ENCODE data around the gene TCP11L2.

TCP11L2 gene

GRCh38 chr12:106302401-106303201 lies at the start of gene TCP11L2:
TCP11L2 (plus strand) TSS chr12:106302733; CDS start chr12:106311076, 8,343 bp downstream.
- Histone ChIP-seq H3K27ac (ENCODE audit: low read length) (peak within 1 kb of the TSS; percentile 86), H3K9me3 (replicated peaks; ENCODE audit: insufficient read depth, low read length) (no peaks in the 10 kb centered on the region), H3F3A (ENCODE audit: insufficient read depth, low read length) (peaks cover 4% of the 10 kb centered on the region; the same call in 1 of the 2 replicates), H3K9me2 (replicated peaks; ENCODE audit: insufficient read depth, low read length) (no peaks in the 10 kb centered on the region), H3K36me3 (replicated peaks; ENCODE audit: insufficient read depth, low read length) (no peaks in the 10 kb centered on the region), H3K27me3 (replicated peaks; ENCODE audit: insufficient read depth, low read length) (no peaks in the 10 kb centered on the region), H3K4me2 (ENCODE audit: low read depth, low read length) (peak within 1 kb of the TSS; percentile 98), H3K4me1 (ENCODE audit: low read length) (peaks cover 11% of the 10 kb centered on the region), H2AFZ (ENCODE audit: low read length) (peak within 1 kb of the TSS; percentile 97), H3K79me2 (ENCODE audit: low read length) (no peaks in the 10 kb centered on the region; the same call in 1 of the 2 replicates), H3K4me3 (ENCODE audit: low read length) (peak within 1 kb of the TSS; percentile 98), H3K9ac (ENCODE audit: low read length) (peak within 1 kb of the TSS; percentile 94), H4K20me1 (ENCODE audit: insufficient read depth, low read length) (no peaks in the 10 kb centered on the region)
- peak; percentile 83 for DNase-seq
- TF ChIP-seq CTCF (IDR thresholded peaks at IDR 0.05; ENCODE audit: low read length), result no peak
- TF ChIP-seq EZH2 (optimal IDR thresholded peaks at IDR 0.05; ENCODE audit: low read depth, low read length), result no peak
- no peak for TF ChIP-seq EZH2phosphoT487 (IDR thresholded peaks at IDR 0.05; ENCODE audit: low read length)

GRCh38 chr12:106254724-106255123 lies 47.8 kb upstream of the TCP11L2 start:
- Histone ChIP-seq H3K4me2 (ENCODE audit: low read depth, low read length) (no peak overlapping the region), H4K20me1 (ENCODE audit: insufficient read depth, low read length) (no peaks in the 10 kb centered on the region), H3K9me2 (replicated peaks; ENCODE audit: insufficient read depth, low read length) (no peaks in the 10 kb centered on the region), H3K4me1 (ENCODE audit: low read length) (peaks cover 12% of the 10 kb centered on the region), H3K27ac (ENCODE audit: low read length) (no peak overlapping the region), H3K4me3 (ENCODE audit: low read length) (no peak overlapping the region), H3F3A (ENCODE audit: insufficient read depth, low read length) (peaks cover 9% of the 10 kb centered on the region), H3K9ac (ENCODE audit: low read length) (no peak overlapping the region), H3K36me3 (replicated peaks; ENCODE audit: insufficient read depth, low read length) (no peaks in the 10 kb centered on the region), H3K27me3 (replicated peaks; ENCODE audit: insufficient read depth, low read length) (no peaks in the 10 kb centered on the region), H3K79me2 (ENCODE audit: low read length) (no peaks in the 10 kb centered on the region), H3K9me3 (replicated peaks; ENCODE audit: insufficient read depth, low read length) (no peaks in the 10 kb centered on the region), H2AFZ (ENCODE audit: low read length) (no peak overlapping the region)
- no peak for DNase-seq
- no peak for TF ChIP-seq CTCF (IDR thresholded peaks at IDR 0.05; ENCODE audit: low read length)
- TF ChIP-seq EZH2 (optimal IDR thresholded peaks at IDR 0.05; ENCODE audit: low read depth, low read length), result no peak
- TF ChIP-seq EZH2phosphoT487 (IDR thresholded peaks at IDR 0.05; ENCODE audit: low read length), result no peak

- Histone ChIP-seq H3K27me3 (replicated peaks; ENCODE audit: insufficient read depth, low read length) (no peaks in the 10 kb centered on the region), H3K9me2 (replicated peaks; ENCODE audit: insufficient read depth, low read length) (no peaks in the 10 kb centered on the region), H3F3A (ENCODE audit: insufficient read depth, low read length) (0 out of 2 replicates have a peak, but pooled peaks cover under 1% of the 10 kb centered on the region), H3K4me1 (ENCODE audit: low read length) (peaks cover 6% of the 10 kb centered on the region; the same call in 1 of the 2 replicates), H3K4me2 (ENCODE audit: low read depth, low read length) (no peak overlapping the region), H3K9me3 (replicated peaks; ENCODE audit: insufficient read depth, low read length) (no peaks in the 10 kb centered on the region), H4K20me1 (ENCODE audit: insufficient read depth, low read length) (no peaks in the 10 kb centered on the region), H3K9ac (ENCODE audit: low read length) (no peak overlapping the region), H3K36me3 (replicated peaks; ENCODE audit: insufficient read depth, low read length) (no peaks in the 10 kb centered on the region), H3K79me2 (ENCODE audit: low read length) (no peaks in the 10 kb centered on the region), H2AFZ (ENCODE audit: low read length) (no peak overlapping the region), H3K27ac (ENCODE audit: low read length) (no peak overlapping the region), H3K4me3 (ENCODE audit: low read length) (no peak overlapping the region)
- TF ChIP-seq CTCF (IDR thresholded peaks at IDR 0.05; ENCODE audit: low read length) (no peak), EZH2 (optimal IDR thresholded peaks at IDR 0.05; ENCODE audit: low read depth, low read length) (no peak), EZH2phosphoT487 (IDR thresholded peaks at IDR 0.05; ENCODE audit: low read length) (no peak)
- DNase-seq, result no peak
Observed at GRCh38 chr12:106255493-106255892, 47.0 kb upstream of the TCP11L2 start.
